ENCODE data around the gene UBL4B.

UBL4B gene

GRCh38 chr1:110158261-110158660 lies 46.0 kb downstream of the UBL4B start:
- DNase-seq, result no peak

- DNase-seq, result peak; percentile 16 to 71
These were observed 46.9 kb downstream of the UBL4B start for GRCh38 chr1:110159168-110159567.

- no peak for DNase-seq
These were observed 48.4 kb downstream of the UBL4B start for GRCh38 chr1:110160538-110161100.

DNA sequence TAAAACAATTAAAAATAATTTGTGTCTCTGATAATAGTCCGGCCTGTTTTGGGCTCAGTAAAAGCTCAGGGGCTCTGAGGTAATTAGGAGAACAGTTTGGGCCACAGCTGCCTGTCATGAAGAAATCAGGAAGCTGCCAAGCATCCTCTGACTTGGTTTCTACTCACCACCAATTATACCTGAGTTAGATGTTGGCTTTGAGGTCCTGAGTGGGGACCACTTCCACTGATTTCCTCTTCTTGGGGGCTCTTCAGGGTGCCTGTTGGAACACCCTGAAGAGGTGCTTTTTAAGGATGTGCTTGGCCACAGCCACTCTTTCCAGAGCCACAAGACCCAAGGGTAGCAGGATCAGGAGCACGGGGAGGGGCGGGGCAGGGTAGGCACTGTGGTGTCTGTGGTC lies 48.9 kb downstream of the UBL4B start:
- DNase-seq, result no peak

GRCh38 chr1:110161849-110162248 lies 49.6 kb downstream of the UBL4B start:
- DNase-seq, result no peak

All from NCI-H524 (cell line).